Peyer's patch (tissue), 4 donors: ENCODE data around the gene TDO2.

Source experiments
- CTCF ChIP-seq, 6 experiments: fragments of 450-650 bp in 4 of 6; fragments of 200-600 bp in 2 of 6; sonication (generic) in 1 of 6; IDR thresholded peaks; one replicate each; pipeline ENCODE4 v1.5.1; 2017 to 2019; ENCODE audit warnings: antibody characterized with exemption in 6 of 6, mild to moderate bottlenecking in 3 of 6, moderate library complexity in 1 of 6
- POLR2A ChIP-seq, 2 donors: fragments of 450-650 bp; IDR thresholded peaks; one replicate each; pipeline ENCODE4 v1.5.1; 2017; ENCODE audit warnings: antibody characterized with exemption in 2 of 2, mild to moderate bottlenecking in 2 of 2, moderate library complexity in 2 of 2

GRCh38 chr4:155930330-155930729 is 26.8 kb downstream of the TDO2 start:
- TF ChIP-seq CTCF (IDR thresholded peaks at IDR 0.05) (no peak), POLR2A (IDR thresholded peaks at IDR 0.05) (no peak)
